Uterus (tissue), 4 donors: Measurements from ENCODE around the gene KCNQ2. TPM values are rescaled to one million over a fixed set of nuclear protein-coding genes. Genes with fewer than 3 reads are reported as not detected.

Experiments used
- DNase-seq, 2 donors: peaks; one replicate each; pipeline ENCODE4 v3.0.0-alpha.2; 2019 to 2020
- H3K27ac ChIP-seq, 2 donors: fragments of 200-600 bp; sonication (generic); 1 replicate in 1 of 2; 2 replicates in 1 of 2; pipeline ENCODE4 v1.5.1; 2016 to 2018
- H3K27me3 ChIP-seq, 2 donors: fragments of 200-600 bp; sonication (generic); one replicate each; pipeline ENCODE4 v1.5.1; 2018 to 2019; ENCODE audit warnings: control low read depth in 1 of 2
- H3K36me3 ChIP-seq, 2 donors: fragments of 200-600 bp; sonication (generic); one replicate each; pipeline ENCODE4 v1.5.1; 2019; ENCODE audit warnings: control low read depth in 1 of 2
- H3K4me1 ChIP-seq, 2 donors: fragments of 200-600 bp; sonication (generic); one replicate each; pipeline ENCODE4 v1.5.1; 2018 to 2019; ENCODE audit warnings: control low read depth in 1 of 2
- H3K4me3 ChIP-seq, 2 donors: fragments of 200-600 bp; sonication (generic); 1 replicate in 1 of 2; 2 replicates in 1 of 2; pipeline ENCODE4 v1.5.1; 2018 to 2019; ENCODE audit warnings: mild to moderate bottlenecking in 1 of 2
- H3K9me3 ChIP-seq, 2 donors: fragments of 200-600 bp; sonication (generic); one replicate each; pipeline ENCODE4 v1.5.1; 2019; ENCODE audit warnings: control low read depth in 1 of 2
- POLR2A ChIP-seq, 2 donors: fragments of 450-650 bp; IDR thresholded peaks; one replicate each; pipeline ENCODE4 v1.6.1; 2016; ENCODE audit warnings: antibody characterized with exemption in 2 of 2, mild to moderate bottlenecking in 1 of 2, moderate library complexity in 1 of 2
- intact Hi-C: fragments of 100-400 bp; cut with DNase I; formaldehyde crosslinking; loops from one replicate; pipeline ENCODE4 v1.15.1; 2023; ENCODE audit warnings: low total_unique reads
- total RNA-seq, 4 donors: library from RNA; depleted of rRNA in 3 of 4; stranded (reverse); fragments of >200 nt in 3 of 4; gene quantifications; one replicate each; pipeline versions ENCODE4 v1.1.0 to v1.2.4, GENCODE V29; 2014 to 2023
- TF ChIP-seq, protein P1 (sequence below), 4 experiments: fragments of 200-600 bp in 2 of 4; fragments of 450-650 bp in 2 of 4; sonication (generic) in 2 of 4; IDR thresholded peaks; one replicate each; pipeline ENCODE4 v1.5.1; 2016 to 2019; ENCODE audit warnings: antibody characterized with exemption in 4 of 4, mild to moderate bottlenecking in 2 of 4, moderate library complexity in 1 of 4
- donor health status: DM: yes; HTN: yes; CAD: no.

KCNQ2 gene
- total RNA-seq, 4 donors from 2014 or later, result 1.2 to 4.9 TPM; not detected in 2

GRCh38 chr20:63351326-63351700 is 121.1 kb downstream of the KCNQ2 start:
- TF ChIP-seq POLR2A (IDR thresholded peaks at IDR 0.05), result no peak
- TF ChIP-seq, protein P1, sequence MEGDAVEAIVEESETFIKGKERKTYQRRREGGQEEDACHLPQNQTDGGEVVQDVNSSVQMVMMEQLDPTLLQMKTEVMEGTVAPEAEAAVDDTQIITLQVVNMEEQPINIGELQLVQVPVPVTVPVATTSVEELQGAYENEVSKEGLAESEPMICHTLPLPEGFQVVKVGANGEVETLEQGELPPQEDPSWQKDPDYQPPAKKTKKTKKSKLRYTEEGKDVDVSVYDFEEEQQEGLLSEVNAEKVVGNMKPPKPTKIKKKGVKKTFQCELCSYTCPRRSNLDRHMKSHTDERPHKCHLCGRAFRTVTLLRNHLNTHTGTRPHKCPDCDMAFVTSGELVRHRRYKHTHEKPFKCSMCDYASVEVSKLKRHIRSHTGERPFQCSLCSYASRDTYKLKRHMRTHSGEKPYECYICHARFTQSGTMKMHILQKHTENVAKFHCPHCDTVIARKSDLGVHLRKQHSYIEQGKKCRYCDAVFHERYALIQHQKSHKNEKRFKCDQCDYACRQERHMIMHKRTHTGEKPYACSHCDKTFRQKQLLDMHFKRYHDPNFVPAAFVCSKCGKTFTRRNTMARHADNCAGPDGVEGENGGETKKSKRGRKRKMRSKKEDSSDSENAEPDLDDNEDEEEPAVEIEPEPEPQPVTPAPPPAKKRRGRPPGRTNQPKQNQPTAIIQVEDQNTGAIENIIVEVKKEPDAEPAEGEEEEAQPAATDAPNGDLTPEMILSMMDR (IDR thresholded peaks at IDR 0.05), result no peak
- DNase-seq, result no peak
- intact Hi-C loops, result no loop called here
- H3K4me1 ChIP-seq, result no peaks in the 10 kb centered on the region
- H3K4me3 ChIP-seq, result no peak overlapping the region
- H3K36me3 ChIP-seq, result no peaks in the 10 kb centered on the region
- H3K9me3 ChIP-seq, result no peaks in the 10 kb centered on the region
- H3K27ac ChIP-seq, result no peak overlapping the region
- H3K27me3 ChIP-seq, result no peaks in the 10 kb centered on the region

DNA sequence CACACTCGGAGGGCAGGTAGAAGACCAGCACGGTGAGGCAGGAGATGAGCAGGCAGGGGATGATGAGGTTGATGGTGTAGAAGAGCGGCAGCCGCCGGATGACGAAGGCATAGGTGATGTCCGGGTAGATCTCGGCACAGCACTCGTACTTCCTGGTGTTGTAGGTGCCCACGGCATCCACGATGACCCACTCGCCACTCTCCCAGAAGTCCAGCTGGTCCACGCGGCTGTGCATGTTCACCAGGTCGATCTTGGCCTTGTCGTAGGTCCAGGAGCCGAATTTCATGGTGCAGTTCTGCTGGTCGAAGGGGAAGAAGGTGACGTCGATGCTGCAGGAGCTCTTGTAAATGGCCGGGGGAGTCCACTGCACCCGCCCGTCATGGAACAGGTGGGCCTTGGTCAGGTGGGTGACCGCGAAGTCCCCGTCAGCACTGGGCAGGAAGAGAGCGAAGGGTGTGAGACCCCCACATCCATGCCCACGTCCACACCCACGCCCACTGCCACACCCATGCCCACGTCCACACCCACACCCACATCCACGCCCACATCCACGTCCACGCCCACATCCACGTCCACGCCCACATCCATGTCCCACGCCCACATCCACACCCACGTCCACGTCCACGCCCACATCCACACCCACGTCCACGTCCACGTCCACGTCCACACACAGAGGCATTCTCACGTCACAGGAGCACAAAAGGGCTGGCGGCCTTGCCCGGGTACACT is 121.7 kb downstream of the KCNQ2 start:
- H3K36me3 ChIP-seq, result no peaks in the 10 kb centered on the region
- no peak overlapping the region for H3K27ac ChIP-seq
- intact Hi-C loops, result no loop called here
- H3K27me3 ChIP-seq, result no peaks in the 10 kb centered on the region
- H3K4me1 ChIP-seq, result no peaks in the 10 kb centered on the region
- DNase-seq, result no peak
- H3K9me3 ChIP-seq, result no peaks in the 10 kb centered on the region
- H3K4me3 ChIP-seq, result no peak overlapping the region
- TF ChIP-seq, protein P1 (IDR thresholded peaks at IDR 0.05), result no peak
- no peak for TF ChIP-seq POLR2A (IDR thresholded peaks at IDR 0.05)

Other genes with a start within 250 kb of the KCNQ2 start
- gene BIRC7, start 236.8 kb downstream of the KCNQ2 start, total RNA-seq, result not detected
- 10 to 100 TPM in 1 of 4 donors, not detected in 3; 40.9 TPM for gene NKAIN4, start 218.2 kb downstream of the KCNQ2 start, total RNA-seq
- 100 to 1,000 TPM in 2 of 4 donors, 10 to 100 TPM in 2; 34.4 to 306 (median 99.3) TPM for gene ARFGAP1, start 199.8 kb downstream of the KCNQ2 start, total RNA-seq
- gene COL20A1, start 179.5 kb downstream of the KCNQ2 start, total RNA-seq, result 1 to 10 TPM in 1 of 4 donors, under 1 TPM in 1, not detected in 2; 0.97 to 1.2 TPM
- 1 to 10 TPM in 1 of 4 donors, under 1 TPM in 1, not detected in 2; 0.21 to 1.5 TPM for gene CHRNA4, start 111.3 kb downstream of the KCNQ2 start, total RNA-seq
- 1 to 10 TPM in 2 of 4 donors, not detected in 2; 1.1 to 1.5 TPM for gene EEF1A2, start 26.4 kb upstream of the KCNQ2 start, total RNA-seq
- gene PPDPF, start 48.1 kb upstream of the KCNQ2 start, total RNA-seq, result 100 to 1,000 TPM in 2 of 4 donors, 10 to 100 TPM in 2; 35.8 to 200 (median 88.6) TPM
- under 1 TPM in 2 of 4 donors, not detected in 2; under 0.01 TPM for gene PTK6, start 64.7 kb upstream of the KCNQ2 start, total RNA-seq
- not detected for gene SRMS, start 75.1 kb upstream of the KCNQ2 start, total RNA-seq
- gene FNDC11, start 81.5 kb upstream of the KCNQ2 start, total RNA-seq, result under 1 TPM in 2 of 4 donors, not detected in 2; 0.34 to 0.69 TPM
- gene HELZ2, start 101.6 kb upstream of the KCNQ2 start, total RNA-seq, result 10 to 100 TPM in 3 of 4 donors, 1 to 10 TPM in 1; 3.5 to 41.9 (median 22.1) TPM
- gene GMEB2, start 154.4 kb upstream of the KCNQ2 start, total RNA-seq, result 10 to 100 TPM in 2 of 4 donors, 1 to 10 TPM in 2; 2.1 to 24.8 (median 11.5) TPM
- gene STMN3, start 180.8 kb upstream of the KCNQ2 start, total RNA-seq, result 10 to 100 TPM in 3 of 4 donors, 1 to 10 TPM in 1; 9.2 to 30.5 (median 20.9) TPM
- 10 to 100 TPM; 17.4 to 56.5 (median 26.6) TPM for gene RTEL1, start 185.7 kb upstream of the KCNQ2 start, total RNA-seq
- 1 to 10 TPM in 1 of 4 donors, under 1 TPM in 1, not detected in 2; 0.83 to 4.1 TPM for gene TNFRSF6B, start 224.0 kb upstream of the KCNQ2 start, total RNA-seq
- 10 to 100 TPM; 26.1 to 59.8 (median 33.5) TPM for gene ARFRP1, start 235.3 kb upstream of the KCNQ2 start, total RNA-seq
- gene ZGPAT, start 235.4 kb upstream of the KCNQ2 start, total RNA-seq, result 10 to 100 TPM in 3 of 4 donors, 1 to 10 TPM in 1; 1.5 to 37.9 (median 15.3) TPM